ENCODE data around the gene CBX4. TPM values are rescaled to one million over a fixed set of nuclear protein-coding genes. Genes with fewer than 3 reads are reported as not detected.

Gene CBX4
- total RNA-seq, 1 experiment from 2014 or later: 3.3 TPM

DNA sequence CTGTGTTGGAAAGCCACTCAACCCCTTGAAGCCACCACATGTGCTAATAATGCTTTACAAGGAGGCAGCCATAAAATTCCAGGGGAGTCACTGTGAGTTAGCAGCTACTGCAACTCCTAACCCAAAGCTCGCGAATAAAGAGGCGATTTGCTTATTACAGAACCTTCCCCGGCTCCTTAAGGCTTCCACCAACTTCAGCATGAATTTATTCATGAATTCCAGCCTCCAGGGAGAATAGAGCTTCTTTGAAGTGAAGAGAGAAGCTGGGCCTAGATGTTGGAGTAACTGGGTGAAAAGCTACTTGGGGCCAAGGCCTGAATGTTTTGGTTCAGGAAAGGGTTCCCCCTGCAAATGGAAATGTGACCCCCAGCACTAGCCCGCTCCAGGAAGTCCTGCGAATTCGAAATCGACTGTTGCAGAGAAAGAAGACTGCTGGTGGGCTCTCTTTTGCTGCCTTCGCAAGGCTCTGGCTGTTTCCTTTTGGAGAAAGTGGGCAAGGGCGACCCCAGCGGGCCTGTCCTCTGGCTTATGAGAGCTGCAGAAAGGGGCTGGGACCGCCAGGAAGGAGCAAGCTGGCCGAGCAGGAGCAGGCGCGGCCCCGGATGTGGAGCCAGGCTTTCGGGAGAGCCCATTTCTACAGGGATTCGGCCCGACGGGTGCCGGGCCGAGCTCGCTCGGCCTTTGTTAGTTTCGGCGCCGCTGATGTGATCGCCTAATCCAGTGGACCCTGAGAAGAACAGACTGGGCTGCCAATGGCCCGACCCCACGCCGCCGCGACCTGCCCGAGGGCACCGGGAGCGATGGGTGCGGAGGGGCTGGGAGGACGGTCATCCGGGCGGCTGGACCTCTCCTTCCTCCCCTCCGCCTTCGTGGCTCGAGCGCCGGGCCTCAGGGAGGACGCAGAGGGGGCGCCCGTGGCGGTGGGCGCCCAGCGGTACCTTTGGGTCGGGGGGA, 50.0 kb downstream of the CBX4 start:
- peaks cover 78% of the 10 kb centered on the region for H3K27me3 Mint-ChIP-seq (ENCODE audit: low read depth)
- TF ChIP-seq EMX1 (CRISPR knock-in tag; IDR thresholded peaks at IDR 0.05): no peak
- TF ChIP-seq, protein P1, sequence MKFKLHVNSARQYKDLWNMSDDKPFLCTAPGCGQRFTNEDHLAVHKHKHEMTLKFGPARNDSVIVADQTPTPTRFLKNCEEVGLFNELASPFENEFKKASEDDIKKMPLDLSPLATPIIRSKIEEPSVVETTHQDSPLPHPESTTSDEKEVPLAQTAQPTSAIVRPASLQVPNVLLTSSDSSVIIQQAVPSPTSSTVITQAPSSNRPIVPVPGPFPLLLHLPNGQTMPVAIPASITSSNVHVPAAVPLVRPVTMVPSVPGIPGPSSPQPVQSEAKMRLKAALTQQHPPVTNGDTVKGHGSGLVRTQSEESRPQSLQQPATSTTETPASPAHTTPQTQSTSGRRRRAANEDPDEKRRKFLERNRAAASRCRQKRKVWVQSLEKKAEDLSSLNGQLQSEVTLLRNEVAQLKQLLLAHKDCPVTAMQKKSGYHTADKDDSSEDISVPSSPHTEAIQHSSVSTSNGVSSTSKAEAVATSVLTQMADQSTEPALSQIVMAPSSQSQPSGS (CRISPR knock-in tag; IDR thresholded peaks at IDR 0.05; ENCODE audit: borderline replicate concordance, low read depth): no peak
- TF ChIP-seq, protein P2, sequence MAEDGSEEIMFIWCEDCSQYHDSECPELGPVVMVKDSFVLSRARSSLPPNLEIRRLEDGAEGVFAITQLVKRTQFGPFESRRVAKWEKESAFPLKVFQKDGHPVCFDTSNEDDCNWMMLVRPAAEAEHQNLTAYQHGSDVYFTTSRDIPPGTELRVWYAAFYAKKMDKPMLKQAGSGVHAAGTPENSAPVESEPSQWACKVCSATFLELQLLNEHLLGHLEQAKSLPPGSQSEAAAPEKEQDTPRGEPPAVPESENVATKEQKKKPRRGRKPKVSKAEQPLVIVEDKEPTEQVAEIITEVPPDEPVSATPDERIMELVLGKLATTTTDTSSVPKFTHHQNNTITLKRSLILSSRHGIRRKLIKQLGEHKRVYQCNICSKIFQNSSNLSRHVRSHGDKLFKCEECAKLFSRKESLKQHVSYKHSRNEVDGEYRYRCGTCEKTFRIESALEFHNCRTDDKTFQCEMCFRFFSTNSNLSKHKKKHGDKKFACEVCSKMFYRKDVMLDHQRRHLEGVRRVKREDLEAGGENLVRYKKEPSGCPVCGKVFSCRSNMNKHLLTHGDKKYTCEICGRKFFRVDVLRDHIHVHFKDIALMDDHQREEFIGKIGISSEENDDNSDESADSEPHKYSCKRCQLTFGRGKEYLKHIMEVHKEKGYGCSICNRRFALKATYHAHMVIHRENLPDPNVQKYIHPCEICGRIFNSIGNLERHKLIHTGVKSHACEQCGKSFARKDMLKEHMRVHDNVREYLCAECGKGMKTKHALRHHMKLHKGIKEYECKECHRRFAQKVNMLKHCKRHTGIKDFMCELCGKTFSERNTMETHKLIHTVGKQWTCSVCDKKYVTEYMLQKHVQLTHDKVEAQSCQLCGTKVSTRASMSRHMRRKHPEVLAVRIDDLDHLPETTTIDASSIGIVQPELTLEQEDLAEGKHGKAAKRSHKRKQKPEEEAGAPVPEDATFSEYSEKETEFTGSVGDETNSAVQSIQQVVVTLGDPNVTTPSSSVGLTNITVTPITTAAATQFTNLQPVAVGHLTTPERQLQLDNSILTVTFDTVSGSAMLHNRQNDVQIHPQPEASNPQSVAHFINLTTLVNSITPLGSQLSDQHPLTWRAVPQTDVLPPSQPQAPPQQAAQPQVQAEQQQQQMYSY (CRISPR knock-in tag; IDR thresholded peaks at IDR 0.05): peak; percentile 74
- TF ChIP-seq, protein P3, sequence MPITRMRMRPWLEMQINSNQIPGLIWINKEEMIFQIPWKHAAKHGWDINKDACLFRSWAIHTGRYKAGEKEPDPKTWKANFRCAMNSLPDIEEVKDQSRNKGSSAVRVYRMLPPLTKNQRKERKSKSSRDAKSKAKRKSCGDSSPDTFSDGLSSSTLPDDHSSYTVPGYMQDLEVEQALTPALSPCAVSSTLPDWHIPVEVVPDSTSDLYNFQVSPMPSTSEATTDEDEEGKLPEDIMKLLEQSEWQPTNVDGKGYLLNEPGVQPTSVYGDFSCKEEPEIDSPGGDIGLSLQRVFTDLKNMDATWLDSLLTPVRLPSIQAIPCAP (CRISPR knock-in tag; IDR thresholded peaks at IDR 0.05): no peak
- TF ChIP-seq, protein P4, sequence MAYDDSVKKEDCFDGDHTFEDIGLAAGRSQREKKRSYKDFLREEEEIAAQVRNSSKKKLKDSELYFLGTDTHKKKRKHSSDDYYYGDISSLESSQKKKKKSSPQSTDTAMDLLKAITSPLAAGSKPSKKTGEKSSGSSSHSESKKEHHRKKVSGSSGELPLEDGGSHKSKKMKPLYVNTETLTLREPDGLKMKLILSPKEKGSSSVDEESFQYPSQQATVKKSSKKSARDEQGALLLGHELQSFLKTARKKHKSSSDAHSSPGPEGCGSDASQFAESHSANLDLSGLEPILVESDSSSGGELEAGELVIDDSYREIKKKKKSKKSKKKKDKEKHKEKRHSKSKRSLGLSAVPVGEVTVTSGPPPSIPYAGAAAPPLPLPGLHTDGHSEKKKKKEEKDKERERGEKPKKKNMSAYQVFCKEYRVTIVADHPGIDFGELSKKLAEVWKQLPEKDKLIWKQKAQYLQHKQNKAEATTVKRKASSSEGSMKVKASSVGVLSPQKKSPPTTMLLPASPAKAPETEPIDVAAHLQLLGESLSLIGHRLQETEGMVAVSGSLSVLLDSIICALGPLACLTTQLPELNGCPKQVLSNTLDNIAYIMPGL (CRISPR knock-in tag; IDR thresholded peaks at IDR 0.05): 0 out of 2 replicates have a peak, but pooled peaks have one; percentile 63
- no peak for TF ChIP-seq JAZF1 (CRISPR knock-in tag; IDR thresholded peaks at IDR 0.05)
- peak; percentile 70 for TF ChIP-seq ZNF263 (CRISPR knock-in tag; IDR thresholded peaks at IDR 0.05; ENCODE audit: low read depth)
- TF ChIP-seq CREB1 (CRISPR knock-in tag; IDR thresholded peaks at IDR 0.05): no peak
- TF ChIP-seq, protein P5, sequence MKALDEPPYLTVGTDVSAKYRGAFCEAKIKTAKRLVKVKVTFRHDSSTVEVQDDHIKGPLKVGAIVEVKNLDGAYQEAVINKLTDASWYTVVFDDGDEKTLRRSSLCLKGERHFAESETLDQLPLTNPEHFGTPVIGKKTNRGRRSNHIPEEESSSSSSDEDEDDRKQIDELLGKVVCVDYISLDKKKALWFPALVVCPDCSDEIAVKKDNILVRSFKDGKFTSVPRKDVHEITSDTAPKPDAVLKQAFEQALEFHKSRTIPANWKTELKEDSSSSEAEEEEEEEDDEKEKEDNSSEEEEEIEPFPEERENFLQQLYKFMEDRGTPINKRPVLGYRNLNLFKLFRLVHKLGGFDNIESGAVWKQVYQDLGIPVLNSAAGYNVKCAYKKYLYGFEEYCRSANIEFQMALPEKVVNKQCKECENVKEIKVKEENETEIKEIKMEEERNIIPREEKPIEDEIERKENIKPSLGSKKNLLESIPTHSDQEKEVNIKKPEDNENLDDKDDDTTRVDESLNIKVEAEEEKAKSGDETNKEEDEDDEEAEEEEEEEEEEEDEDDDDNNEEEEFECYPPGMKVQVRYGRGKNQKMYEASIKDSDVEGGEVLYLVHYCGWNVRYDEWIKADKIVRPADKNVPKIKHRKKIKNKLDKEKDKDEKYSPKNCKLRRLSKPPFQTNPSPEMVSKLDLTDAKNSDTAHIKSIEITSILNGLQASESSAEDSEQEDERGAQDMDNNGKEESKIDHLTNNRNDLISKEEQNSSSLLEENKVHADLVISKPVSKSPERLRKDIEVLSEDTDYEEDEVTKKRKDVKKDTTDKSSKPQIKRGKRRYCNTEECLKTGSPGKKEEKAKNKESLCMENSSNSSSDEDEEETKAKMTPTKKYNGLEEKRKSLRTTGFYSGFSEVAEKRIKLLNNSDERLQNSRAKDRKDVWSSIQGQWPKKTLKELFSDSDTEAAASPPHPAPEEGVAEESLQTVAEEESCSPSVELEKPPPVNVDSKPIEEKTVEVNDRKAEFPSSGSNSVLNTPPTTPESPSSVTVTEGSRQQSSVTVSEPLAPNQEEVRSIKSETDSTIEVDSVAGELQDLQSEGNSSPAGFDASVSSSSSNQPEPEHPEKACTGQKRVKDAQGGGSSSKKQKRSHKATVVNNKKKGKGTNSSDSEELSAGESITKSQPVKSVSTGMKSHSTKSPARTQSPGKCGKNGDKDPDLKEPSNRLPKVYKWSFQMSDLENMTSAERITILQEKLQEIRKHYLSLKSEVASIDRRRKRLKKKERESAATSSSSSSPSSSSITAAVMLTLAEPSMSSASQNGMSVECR (CRISPR knock-in tag; IDR thresholded peaks at IDR 0.05; ENCODE audit: borderline replicate concordance): 0 out of 2 replicates have a peak, but pooled peaks have one; percentile 24
- H3K4me1 Mint-ChIP-seq: peaks cover 45% of the 10 kb centered on the region
- no peak overlapping the region for H3K27ac Mint-ChIP-seq
- DNase-seq (ENCODE audit: low spot score): peak; percentile 82
- peak; percentile 50 for ATAC-seq
- peak overlapping the region; percentile 65 for H3K4me3 Mint-ChIP-seq
- CTCF ChIA-PET: interaction anchor here (0.6 to 3.4 kb wide), 35 partner anchors 8 to 335 kb away, joined by 3 to 165 read pairs (median 5); partner anchors contain the start of genes CBX2, CBX4 and CBX8
- H3K9me3 Mint-ChIP-seq: no peaks in the 10 kb centered on the region
- POLR2A ChIA-PET: interaction anchor here (0.5 to 1.7 kb wide), 13 partner anchors 11 to 204 kb away, joined by 3 to 16 read pairs (median 3); partner anchors contain the start of gene CBX4
- H3K36me3 Mint-ChIP-seq: peaks cover 9% of the 10 kb centered on the region

Data from WTC11 (cell line).